Measurements from ENCODE around the gene FHIT. TPM values are rescaled to one million over a fixed set of nuclear protein-coding genes. Genes with fewer than 3 reads are reported as not detected.

The FHIT gene
- total RNA-seq, 2 experiments from 2014 or later: 9.6 to 9.7 TPM

DNA sequence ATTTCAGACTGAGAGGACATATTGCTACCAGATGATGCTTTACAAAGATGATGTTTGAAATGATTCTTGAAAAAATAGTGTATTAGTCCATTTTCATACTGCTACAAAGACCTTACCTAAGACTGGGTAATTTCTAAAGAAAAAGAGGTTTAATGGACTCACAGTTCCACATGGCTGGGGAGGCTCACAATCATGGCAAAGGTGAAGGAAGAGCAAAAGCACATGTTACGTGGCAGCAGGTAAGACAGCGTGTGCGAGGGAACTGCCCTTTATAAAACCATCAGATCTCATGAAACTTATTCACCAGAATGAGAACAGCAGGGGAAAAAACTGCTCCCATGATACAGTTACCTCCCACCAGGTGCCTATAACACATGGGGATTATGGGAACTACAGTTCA, 1543.0 kb downstream of the FHIT start:
- no peaks in the 10 kb centered on the region for H3K36me3 Mint-ChIP-seq (ENCODE audit: low read depth)
- H3K4me3 Mint-ChIP-seq: no peak overlapping the region
- H3K9me3 Mint-ChIP-seq: peaks cover 3% of the 10 kb centered on the region
- ChIA-PET POLR2A (no interaction called here), CTCF (no interaction called here)
- no peak for DNase-seq
- H3K27ac Mint-ChIP-seq: no peak overlapping the region
- no peaks in the 10 kb centered on the region for H3K4me1 Mint-ChIP-seq
- H3K27me3 Mint-ChIP-seq: no peaks in the 10 kb centered on the region

GRCh38 chr3:59704292-59704691, 1547.0 kb downstream of the FHIT start:
- peaks cover 3% of the 10 kb centered on the region for H3K9me3 Mint-ChIP-seq
- no peak for DNase-seq
- ChIA-PET POLR2A (no interaction called here), CTCF (no interaction called here)
- no peaks in the 10 kb centered on the region for H3K4me1 Mint-ChIP-seq
- H3K36me3 Mint-ChIP-seq (ENCODE audit: low read depth): no peaks in the 10 kb centered on the region
- no peaks in the 10 kb centered on the region for H3K27me3 Mint-ChIP-seq
- no peak overlapping the region for H3K27ac Mint-ChIP-seq
- no peak overlapping the region for H3K4me3 Mint-ChIP-seq

GRCh38 chr3:59699648-59700320, 1551.5 kb downstream of the FHIT start:
- no peaks in the 10 kb centered on the region for H3K9me3 Mint-ChIP-seq
- H3K4me1 Mint-ChIP-seq: no peaks in the 10 kb centered on the region
- ChIA-PET POLR2A (no interaction called here), CTCF (no interaction called here)
- no peaks in the 10 kb centered on the region for H3K27me3 Mint-ChIP-seq
- H3K4me3 Mint-ChIP-seq: no peak overlapping the region
- no peak overlapping the region for H3K27ac Mint-ChIP-seq
- H3K36me3 Mint-ChIP-seq (ENCODE audit: low read depth): no peaks in the 10 kb centered on the region
- no peak for DNase-seq
